ENCODE data around the gene TAS2R39. TPM values are rescaled to one million over a fixed set of nuclear protein-coding genes. Genes with fewer than 3 reads are reported as not detected.
"Not testable (repeated sequence)": the region's sequence is repeated elsewhere in the genome, so short reads cannot be mapped to it uniquely, and the experiment has no call there.

TAS2R39 gene
- total RNA-seq, 1 donor from 2014 or later: not detected

DNA sequence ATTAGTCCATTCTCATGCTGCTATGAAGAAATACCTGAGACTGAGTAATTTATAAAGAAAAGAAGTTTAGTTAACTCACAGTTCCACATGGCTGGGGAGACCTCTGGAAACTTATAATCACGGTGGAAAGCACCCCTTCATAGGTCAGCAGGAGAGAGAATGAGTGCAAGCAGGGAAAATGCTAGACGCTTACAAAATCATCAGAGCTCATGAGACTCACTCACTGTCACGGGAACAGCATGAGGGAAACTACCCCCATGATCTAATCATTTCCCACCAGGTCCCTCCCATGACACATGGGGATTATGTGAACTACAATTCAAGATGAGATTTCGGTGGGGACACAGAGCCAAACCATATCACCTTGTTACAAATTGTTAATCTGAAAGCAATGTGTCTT, 15.8 kb downstream of the TAS2R39 start:
- Mint-ChIP-seq H3K4me1 (no peaks in the 10 kb centered on the region), H3K27me3 (peaks cover 33% of the 10 kb centered on the region), H3K4me3 (no peak overlapping the region), H3K9me3 (no peaks in the 10 kb centered on the region), H3K27ac (no peak overlapping the region), H3K36me3 (ENCODE audit: low read depth) (no peaks in the 10 kb centered on the region)
- intact Hi-C loops (cut with micrococcal nuclease): no loop called here
- no peak for DNase-seq

DNA sequence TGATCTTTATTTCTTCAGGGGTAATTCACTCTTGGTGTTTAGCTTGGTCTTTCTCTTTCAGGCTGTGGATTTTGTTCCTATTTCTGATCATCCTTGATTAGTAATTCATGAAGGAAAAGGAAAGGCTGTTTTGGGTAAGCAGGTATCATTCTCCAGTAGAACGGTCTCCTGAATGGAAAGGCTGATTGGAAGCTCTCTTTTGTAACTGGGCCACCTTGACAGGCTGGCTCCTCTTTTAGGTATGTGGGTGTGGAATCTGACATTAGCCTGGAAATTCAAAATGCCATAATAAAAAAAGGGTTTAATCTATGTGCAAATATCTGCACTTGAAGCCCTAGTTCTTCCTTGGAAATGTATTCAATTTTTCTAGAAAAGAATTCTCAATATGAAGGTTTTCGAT, 18.9 kb downstream of the TAS2R39 start:
- Mint-ChIP-seq H3K36me3 (ENCODE audit: low read depth) (no peaks in the 10 kb centered on the region), H3K4me1 (peaks cover 8% of the 10 kb centered on the region), H3K4me3 (no peak overlapping the region), H3K27ac (no peak overlapping the region), H3K27me3 (peaks cover 30% of the 10 kb centered on the region), H3K9me3 (no peaks in the 10 kb centered on the region)
- DNase-seq: no peak
- intact Hi-C loops (cut with micrococcal nuclease): no loop called here

DNA sequence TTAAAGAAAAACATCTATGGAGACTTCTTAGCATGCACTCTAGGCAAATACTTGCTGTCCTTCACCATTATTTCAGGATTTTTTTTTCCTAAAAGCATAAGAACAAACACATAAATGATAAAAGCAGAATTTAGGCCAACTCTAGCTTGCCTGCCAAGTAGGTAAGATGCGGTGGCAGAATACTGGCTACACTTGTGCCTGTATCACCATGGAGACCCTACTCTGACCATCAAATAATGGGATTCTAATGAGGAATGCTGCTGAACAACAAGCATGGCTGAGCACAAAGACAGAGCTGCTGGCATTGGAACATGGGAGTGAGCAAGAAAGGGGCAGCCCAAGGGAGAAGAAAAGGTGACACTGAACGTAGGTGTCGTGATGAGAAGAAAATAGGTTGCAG, 20.2 kb downstream of the TAS2R39 start:
- no peak for DNase-seq
- Mint-ChIP-seq H3K27ac (no peak overlapping the region), H3K36me3 (ENCODE audit: low read depth) (no peaks in the 10 kb centered on the region), H3K4me3 (no peak overlapping the region), H3K4me1 (peaks cover 8% of the 10 kb centered on the region), H3K9me3 (no peaks in the 10 kb centered on the region), H3K27me3 (peaks cover 23% of the 10 kb centered on the region)
- intact Hi-C loops (cut with micrococcal nuclease): no loop called here

DNA sequence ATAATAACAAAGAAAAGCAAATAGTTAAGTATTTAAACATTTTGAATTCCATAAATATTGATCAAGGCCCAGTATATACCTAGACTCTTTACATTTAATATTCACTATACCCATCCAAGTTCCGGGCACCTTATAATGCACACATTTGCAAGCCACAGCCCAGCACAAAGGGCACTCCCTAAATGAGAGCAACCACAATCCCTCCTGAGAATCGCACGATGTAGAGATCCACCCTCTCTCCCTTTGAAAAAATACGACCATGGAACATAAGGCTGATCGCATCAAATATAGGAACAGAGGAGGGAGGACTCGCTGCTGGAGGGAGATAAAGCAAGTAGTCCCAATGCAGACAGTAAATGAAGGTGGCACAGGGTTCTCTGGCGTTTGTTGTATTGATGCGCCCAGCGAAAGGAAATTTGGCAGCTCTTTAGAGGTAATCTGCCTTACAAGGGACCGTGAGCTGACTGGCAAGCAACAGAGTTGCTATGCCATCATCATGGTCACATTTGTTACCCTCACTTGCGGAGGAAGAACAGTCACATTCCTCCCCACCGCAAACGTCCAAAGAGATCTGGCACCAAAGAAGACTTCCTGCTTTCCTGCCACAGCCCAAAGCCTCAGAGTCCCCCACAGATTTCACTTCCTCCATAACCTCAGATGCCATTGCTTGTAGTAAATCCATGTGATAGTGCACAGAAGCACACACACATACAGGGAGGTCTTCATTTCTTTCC, 22.5 kb downstream of the TAS2R39 start:
- Mint-ChIP-seq H3K4me1 (peaks cover 8% of the 10 kb centered on the region), H3K9me3 (no peaks in the 10 kb centered on the region), H3K27ac (no peak overlapping the region), H3K36me3 (ENCODE audit: low read depth) (no peaks in the 10 kb centered on the region), H3K27me3 (peaks cover 18% of the 10 kb centered on the region), H3K4me3 (no peak overlapping the region)
- DNase-seq: peak; percentile 58
- intact Hi-C loops (cut with micrococcal nuclease): no loop called here

DNA sequence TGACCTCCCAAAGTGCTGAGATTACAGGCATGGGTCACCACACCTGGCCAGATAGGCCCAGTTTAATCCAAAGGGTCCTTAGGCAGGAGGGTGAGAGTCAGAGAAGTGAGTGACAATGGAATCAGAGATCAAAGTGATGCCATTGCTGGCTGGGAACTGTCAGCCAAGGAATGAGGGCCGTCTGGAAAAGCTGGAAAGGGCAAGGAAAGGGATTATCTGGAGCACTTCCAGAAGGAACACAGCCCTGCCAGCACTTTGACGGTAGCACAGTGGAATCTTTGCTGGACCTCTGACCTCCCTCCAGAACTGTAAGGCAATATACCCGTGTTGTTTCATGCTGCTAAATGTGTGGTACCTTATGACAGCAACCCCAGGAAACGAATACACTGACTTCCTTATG, 27.3 kb downstream of the TAS2R39 start:
- Mint-ChIP-seq H3K4me1 (peaks cover 8% of the 10 kb centered on the region), H3K36me3 (ENCODE audit: low read depth) (no peaks in the 10 kb centered on the region), H3K9me3 (no peaks in the 10 kb centered on the region), H3K4me3 (no peak overlapping the region), H3K27me3 (peaks cover 5% of the 10 kb centered on the region), H3K27ac (no peak overlapping the region)
- DNase-seq: no peak
- intact Hi-C loops (cut with micrococcal nuclease): loop anchor here (10.0 kb wide), 4 partner anchors 356 to 1236 kb away; partner anchors contain the start of genes EPHB6 and TAS2R38

DNA sequence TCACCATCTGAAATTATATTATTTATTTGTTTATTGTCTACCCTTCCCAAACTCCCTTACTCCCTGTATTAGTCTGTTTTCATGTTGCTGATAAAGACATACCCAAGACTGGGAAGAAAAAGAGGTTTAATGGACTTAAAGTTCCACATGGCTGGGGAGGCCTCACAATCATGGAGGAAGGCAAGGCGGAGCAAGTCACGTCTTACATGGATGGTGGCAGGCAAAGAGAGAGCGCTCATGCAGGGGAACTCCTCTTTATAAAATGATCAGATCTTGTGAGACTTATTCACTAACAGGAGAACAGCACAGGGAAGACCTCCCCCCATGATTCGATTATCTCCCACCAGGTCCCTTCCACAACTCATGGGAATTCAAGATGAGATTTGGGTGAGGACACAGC, 30.3 kb downstream of the TAS2R39 start:
- H3K27me3 Mint-ChIP-seq: peaks cover 19% of the 10 kb centered on the region
- H3K36me3 Mint-ChIP-seq (ENCODE audit: low read depth); H3K4me3 Mint-ChIP-seq; H3K27ac Mint-ChIP-seq; H3K9me3 Mint-ChIP-seq; H3K4me1 Mint-ChIP-seq: not testable (repeated sequence)
- DNase-seq: peak; percentile 39
- intact Hi-C loops (cut with micrococcal nuclease): loop anchor here (10.0 kb wide), 4 partner anchors 359 to 1239 kb away; partner anchors contain the start of genes EPHB6 and TAS2R38

DNA sequence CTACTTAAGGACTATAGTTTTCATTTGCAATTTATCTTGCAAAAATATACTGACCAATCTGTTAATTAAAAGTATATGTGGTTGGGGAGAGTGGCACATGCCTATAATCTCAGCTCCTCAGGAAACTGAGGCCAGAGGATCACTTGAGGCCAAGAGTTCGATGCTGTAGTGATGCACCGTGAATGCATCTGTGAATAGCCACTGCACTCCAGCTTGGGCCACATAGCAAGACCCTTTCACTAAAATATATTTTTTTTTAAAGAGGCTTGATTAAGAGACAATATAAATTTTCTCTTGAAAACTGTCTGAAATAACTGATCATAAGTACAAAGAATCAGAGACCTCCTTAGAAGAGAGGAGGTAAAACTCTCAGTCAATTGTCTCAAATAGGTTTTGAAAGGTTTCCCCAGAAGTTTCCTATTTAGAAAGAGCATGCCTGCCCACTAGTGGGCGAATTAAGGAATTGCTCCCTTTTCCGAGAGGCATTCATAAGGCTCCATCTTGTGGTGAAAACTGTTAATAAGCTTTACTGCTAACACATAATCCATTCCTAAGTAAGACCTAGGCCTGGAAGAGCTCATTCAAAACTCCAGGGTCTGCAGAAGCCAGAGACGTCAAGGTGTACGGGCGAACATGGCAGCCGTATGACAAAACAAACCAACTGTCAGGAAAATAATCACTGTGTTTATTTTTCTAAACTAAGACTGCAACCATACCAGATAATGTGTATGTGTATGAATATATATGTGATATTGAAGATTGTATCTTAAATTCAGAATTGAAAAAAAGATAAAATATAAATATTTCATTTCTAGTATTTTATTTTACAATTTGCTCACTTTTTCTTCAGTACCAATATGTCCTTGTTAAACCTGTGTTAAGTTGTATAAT, 31.8 kb downstream of the TAS2R39 start:
- H3K27me3 Mint-ChIP-seq: peaks cover 24% of the 10 kb centered on the region
- H3K4me1 Mint-ChIP-seq: no peaks in the 10 kb centered on the region
- H3K27ac Mint-ChIP-seq: no peak overlapping the region
- H3K36me3 Mint-ChIP-seq (ENCODE audit: low read depth): no peaks in the 10 kb centered on the region
- intact Hi-C loops (cut with micrococcal nuclease): loop anchor here (1.0 to 10.0 kb wide), 6 partner anchors 207 to 1240 kb away; partner anchors contain the start of genes EPHB6 and TAS2R38
- peak; percentile 91 for DNase-seq
- no peaks in the 10 kb centered on the region for H3K9me3 Mint-ChIP-seq
- H3K4me3 Mint-ChIP-seq: no peak overlapping the region

DNA sequence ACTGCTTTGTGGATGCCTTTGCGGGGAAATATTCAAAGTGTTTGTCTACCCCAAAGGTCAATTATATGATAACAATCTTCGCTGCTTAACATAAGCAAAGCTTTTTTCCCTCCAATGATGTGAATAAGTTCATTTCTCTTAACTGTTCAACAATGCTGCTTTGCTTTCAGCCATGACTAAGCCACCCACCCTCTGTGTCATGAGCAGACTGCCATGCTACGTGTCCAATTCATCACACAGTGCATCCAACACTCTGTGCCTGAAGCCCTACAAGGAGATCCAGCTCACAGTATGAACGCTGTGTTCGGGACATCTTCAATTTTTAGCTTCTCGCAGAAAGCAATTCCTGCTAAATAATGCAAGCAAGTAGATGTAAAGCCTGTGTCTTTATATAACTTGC, 32.9 kb downstream of the TAS2R39 start:
- H3K27ac Mint-ChIP-seq: no peak overlapping the region
- DNase-seq: no peak
- no peaks in the 10 kb centered on the region for H3K9me3 Mint-ChIP-seq
- intact Hi-C loops (cut with micrococcal nuclease): loop anchor here (10.0 kb wide), 4 partner anchors 361 to 1241 kb away; partner anchors contain the start of genes EPHB6 and TAS2R38
- no peaks in the 10 kb centered on the region for H3K36me3 Mint-ChIP-seq (ENCODE audit: low read depth)
- H3K4me3 Mint-ChIP-seq: no peak overlapping the region
- H3K27me3 Mint-ChIP-seq: peaks cover 24% of the 10 kb centered on the region
- H3K4me1 Mint-ChIP-seq: no peaks in the 10 kb centered on the region

DNA sequence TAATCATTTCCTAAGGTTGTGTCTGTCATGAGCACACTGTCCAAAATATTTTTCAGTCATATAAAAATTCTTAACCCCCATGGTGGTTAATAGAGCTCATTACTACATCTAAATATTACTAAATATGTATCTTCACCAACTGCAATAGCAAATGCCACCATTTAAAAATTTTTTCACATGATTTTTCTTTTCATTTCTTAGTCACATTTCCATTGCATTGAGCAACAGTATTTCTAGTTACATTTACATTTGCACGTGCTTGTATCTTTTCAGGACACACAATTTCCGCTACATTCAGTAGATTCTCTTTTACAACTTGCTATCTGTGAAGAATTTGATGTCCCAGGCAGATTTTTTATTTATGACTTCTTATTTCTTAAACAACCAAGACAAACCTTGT, 33.5 kb downstream of the TAS2R39 start:
- no peak overlapping the region for H3K4me3 Mint-ChIP-seq
- no peaks in the 10 kb centered on the region for H3K9me3 Mint-ChIP-seq
- H3K4me1 Mint-ChIP-seq: no peaks in the 10 kb centered on the region
- peaks cover 29% of the 10 kb centered on the region for H3K27me3 Mint-ChIP-seq
- intact Hi-C loops (cut with micrococcal nuclease): loop anchor here (10.0 kb wide), 4 partner anchors 362 to 1242 kb away; partner anchors contain the start of genes EPHB6 and TAS2R38
- H3K36me3 Mint-ChIP-seq (ENCODE audit: low read depth): no peaks in the 10 kb centered on the region
- no peak for DNase-seq
- no peak overlapping the region for H3K27ac Mint-ChIP-seq

DNA sequence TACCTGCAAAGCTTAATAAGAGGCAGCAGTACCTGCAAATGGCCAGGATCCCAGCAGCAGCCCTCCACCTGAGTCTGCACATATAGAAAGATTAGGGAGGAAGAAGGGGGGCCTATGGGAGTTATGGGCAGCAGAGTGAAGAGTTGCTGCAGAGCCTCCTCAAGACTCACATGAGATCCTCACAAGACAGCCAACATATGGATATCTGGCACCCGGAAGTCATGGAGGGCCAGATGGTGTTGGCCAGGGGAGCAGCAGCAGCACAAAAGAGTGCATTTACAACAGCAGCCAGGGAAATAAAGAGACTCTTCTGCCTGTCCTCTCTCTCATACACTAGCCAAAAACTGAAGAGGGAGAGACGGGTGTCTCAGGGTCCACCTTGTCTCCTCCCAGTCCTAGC, 34.6 kb downstream of the TAS2R39 start:
- no peaks in the 10 kb centered on the region for H3K4me1 Mint-ChIP-seq

DNA sequence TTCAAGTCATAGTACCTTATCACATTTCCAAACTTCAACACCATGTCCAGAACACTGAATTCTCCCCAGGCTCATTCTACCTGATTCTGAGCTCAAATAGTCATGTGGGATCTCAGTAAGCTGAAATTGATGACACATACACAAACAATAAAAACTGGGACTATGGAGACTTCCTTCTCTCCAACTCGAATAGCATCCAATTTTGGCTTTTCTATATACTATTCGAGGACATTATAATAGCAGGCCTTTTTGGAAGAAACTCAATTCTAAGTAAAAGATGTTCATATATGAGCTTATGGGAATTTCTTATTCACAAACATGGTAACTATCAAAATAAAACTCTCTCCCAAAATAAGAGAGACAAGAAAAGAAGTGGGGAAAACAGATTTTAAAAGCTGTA, 38.1 kb downstream of the TAS2R39 start:
- Mint-ChIP-seq H3K4me3 (no peak overlapping the region), H3K27ac (no peak overlapping the region), H3K4me1 (no peaks in the 10 kb centered on the region), H3K27me3 (peaks cover 54% of the 10 kb centered on the region), H3K9me3 (no peaks in the 10 kb centered on the region), H3K36me3 (ENCODE audit: low read depth) (no peaks in the 10 kb centered on the region)
- no peak for DNase-seq
- intact Hi-C loops (cut with micrococcal nuclease): no loop called here

More for the DNA sequence above, 34.6 kb downstream of the TAS2R39 start:
- intact Hi-C loops (cut with micrococcal nuclease): loop anchor here (10.0 kb wide), 4 partner anchors 363 to 1243 kb away; partner anchors contain the start of genes EPHB6 and TAS2R38
- peak; percentile 48 for DNase-seq
- no peak overlapping the region for H3K4me3 Mint-ChIP-seq
- no peak overlapping the region for H3K27ac Mint-ChIP-seq
- no peaks in the 10 kb centered on the region for H3K9me3 Mint-ChIP-seq
- no peaks in the 10 kb centered on the region for H3K36me3 Mint-ChIP-seq (ENCODE audit: low read depth)
- H3K27me3 Mint-ChIP-seq: peaks cover 39% of the 10 kb centered on the region

DNA sequence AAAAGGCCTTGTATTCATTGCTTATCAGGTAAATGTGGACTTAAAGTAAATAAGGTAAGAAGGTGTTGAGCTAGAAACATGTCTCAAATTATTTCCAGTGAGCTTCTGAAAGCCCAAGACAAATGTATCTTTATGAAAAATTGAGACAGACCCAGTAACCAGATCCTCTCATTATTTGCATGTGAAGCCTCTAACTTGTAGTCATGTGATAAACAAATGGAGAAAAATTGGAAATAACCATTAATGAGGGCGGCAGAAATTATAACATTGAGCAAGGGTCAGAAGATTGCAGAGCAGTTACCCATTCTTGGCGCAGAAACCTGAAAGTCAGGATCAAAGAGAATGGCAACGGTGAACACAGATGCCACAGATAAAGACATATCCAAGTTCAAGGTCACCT, 38.5 kb downstream of the TAS2R39 start, which contains the start of gene TAS2R40:
Gene TAS2R40 (plus strand): TSS at position 301 of the 400 bp plus-strand sequence. CDS start 42 bp downstream, at position 343.
- Mint-ChIP-seq H3K9me3 (no peaks in the 10 kb centered on the region), H3K4me3 (no peak within 1 kb of the TSS), H3K27me3 (peaks cover 54% of the 10 kb centered on the region), H3K4me1 (no peaks in the 10 kb centered on the region), H3K36me3 (ENCODE audit: low read depth) (no peaks in the 10 kb centered on the region), H3K27ac (no peak within 1 kb of the TSS)
- intact Hi-C loops (cut with micrococcal nuclease): no loop called here
- DNase-seq: no peak

DNA sequence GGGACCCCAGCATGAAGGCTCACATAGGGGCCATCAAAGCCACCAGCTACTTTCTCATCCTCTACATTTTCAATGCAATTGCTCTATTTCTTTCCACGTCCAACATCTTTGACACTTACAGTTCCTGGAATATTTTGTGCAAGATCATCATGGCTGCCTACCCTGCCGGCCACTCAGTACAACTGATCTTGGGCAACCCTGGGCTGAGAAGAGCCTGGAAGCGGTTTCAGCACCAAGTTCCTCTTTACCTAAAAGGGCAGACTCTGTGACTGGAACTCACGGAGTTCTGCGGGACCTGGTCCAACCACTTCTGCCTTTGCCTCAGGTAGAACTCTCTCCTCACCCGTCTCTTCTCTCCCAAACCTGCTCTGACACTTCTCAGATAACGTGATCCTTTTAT, 39.6 kb downstream of the TAS2R39 start:
- Mint-ChIP-seq H3K4me1 (no peaks in the 10 kb centered on the region), H3K4me3 (no peak overlapping the region), H3K27me3 (peaks cover 44% of the 10 kb centered on the region), H3K27ac (no peak overlapping the region), H3K36me3 (ENCODE audit: low read depth) (no peaks in the 10 kb centered on the region), H3K9me3 (no peaks in the 10 kb centered on the region)
- intact Hi-C loops (cut with micrococcal nuclease): no loop called here
- no peak for DNase-seq

DNA sequence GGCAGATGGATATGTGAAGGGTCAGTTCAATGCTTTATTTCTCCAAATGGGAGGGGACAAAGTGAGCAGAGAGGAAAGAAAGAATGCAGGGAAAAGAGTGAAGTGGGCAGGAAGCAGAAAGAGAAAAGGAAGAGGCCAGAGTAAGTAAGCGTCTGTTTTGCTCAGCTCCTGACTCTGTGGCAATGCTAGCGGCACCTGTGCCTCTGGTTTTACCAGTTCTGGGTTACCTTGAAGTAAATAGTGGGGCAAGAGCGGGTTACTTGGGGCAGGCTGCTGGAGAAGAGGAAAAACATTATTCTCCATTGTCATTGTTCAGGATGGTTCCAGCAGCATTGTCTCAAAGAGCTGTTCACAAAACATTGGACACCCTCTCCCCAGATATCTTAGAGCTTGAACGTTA, 40.6 kb downstream of the TAS2R39 start:
- intact Hi-C loops (cut with micrococcal nuclease): no loop called here
- no peak overlapping the region for H3K4me3 Mint-ChIP-seq
- no peak for DNase-seq
- H3K4me1 Mint-ChIP-seq: no peaks in the 10 kb centered on the region
- H3K27ac Mint-ChIP-seq: no peak overlapping the region
- no peaks in the 10 kb centered on the region for H3K9me3 Mint-ChIP-seq
- H3K27me3 Mint-ChIP-seq: peaks cover 38% of the 10 kb centered on the region
- no peaks in the 10 kb centered on the region for H3K36me3 Mint-ChIP-seq (ENCODE audit: low read depth)
